GM12878 (cell line): ENCODE data around the gene PCDHB3. TPM values are rescaled to one million over a fixed set of nuclear protein-coding genes. Genes with fewer than 3 reads are reported as not detected.

Source experiments
- ATAC-seq: fragments of 200-7000 bp; cut with Tn5 transposase; 3 replicates; pipeline ENCODE4 v1.9.1; 2020; ENCODE audit warnings: mild to moderate bottlenecking, moderate library complexity
- BruUV-seq: library from RNA; stranded (reverse); fragments of 400-500 nt; replicated peaks from 2 replicates; lab custom pipeline; 2021; lab: Mats Ljungman, UMichigan
- CTCF ChIA-PET: fragments of 300-600 bp; sonication (Branson Sonifier 250); formaldehyde crosslinking; extraction: SDS; loops from one replicate; lab custom pipeline; 2021; ENCODE audit warnings: inconsistent platforms; lab: Yijun Ruan, JAX
- POLR2A ChIA-PET: fragments of 350-600 bp; formaldehyde crosslinking; extraction: SDS; loops from one replicate; lab custom pipeline; 2021; ENCODE audit warnings: inconsistent platforms; lab: Charles Lee
- RAD21 ChIA-PET: fragments of 300-600 bp; sonication (Branson Sonifier 250); formaldehyde crosslinking; loops from one replicate; lab custom pipeline; 2023; ENCODE audit warnings: antibody characterized with exemption; ENCODE audit not compliant: unreplicated experiment; lab: Charles Lee
- SMC1A ChIA-PET: fragments of 300-600 bp; sonication (Branson Sonifier 250); formaldehyde crosslinking; loops from one replicate; lab custom pipeline; 2023; ENCODE audit not compliant: unreplicated experiment, uncharacterized antibody; lab: Charles Lee
- DNase-seq: peaks from one replicate; pipeline ENCODE4 v3.0.0-alpha.2; 2011; ENCODE audit warnings: low read depth, low spot score
- FAIRE-seq: peaks from 3 replicates; lab custom pipeline; 2011; peaks lifted over from hg19 to GRCh38; lab: Jason Lieb, UNC
- H2AFZ ChIP-seq: 2 replicates; pipeline ENCODE4 v1.6.0; 2011; ENCODE audit warnings: low read depth, low read length, control low read depth; ENCODE audit not compliant: control insufficient read depth
- H3K27ac ChIP-seq: 2 replicates; pipeline ENCODE4 v1.5.1; 2011; ENCODE audit warnings: control low read depth; ENCODE audit not compliant: control insufficient read depth, insufficient read depth
- H3K27me3 ChIP-seq, 2 experiments: replicated peaks in 1 of 2; 2 replicates each; pipeline versions ENCODE4 v1.6.0 to v1.6.1; 2011; ENCODE audit warnings: low read length in 1 of 2; ENCODE audit not compliant: control insufficient read depth in 2 of 2, insufficient read depth in 2 of 2
- H3K36me3 ChIP-seq, 2 experiments: 2 replicates each; pipeline ENCODE4 v1.5.1; 2011; ENCODE audit warnings: low read length in 1 of 2; ENCODE audit not compliant: control insufficient read depth in 2 of 2, insufficient read depth in 2 of 2
- H3K4me1 ChIP-seq: 2 replicates; pipeline ENCODE4 v1.6.1; 2011; ENCODE audit warnings: mild to moderate bottlenecking, low read length, moderate library complexity, mixed read lengths; ENCODE audit not compliant: control insufficient read depth, insufficient read depth
- H3K4me2 ChIP-seq: 2 replicates; pipeline ENCODE4 v1.6.0; 2011; ENCODE audit warnings: control low read depth; ENCODE audit not compliant: control insufficient read depth, insufficient read depth
- H3K4me3 ChIP-seq: fragments of 200-600 bp; sonication (generic); 2 replicates; pipeline ENCODE4 v1.5.1; 2016
- H3K79me2 ChIP-seq: 2 replicates; pipeline ENCODE4 v1.6.0; 2011; ENCODE audit warnings: low read length; ENCODE audit not compliant: control insufficient read depth, insufficient read depth
- H3K9ac ChIP-seq: 2 replicates; pipeline ENCODE4 v1.8.0; 2011; ENCODE audit warnings: low read length, control low read depth, mixed read lengths; ENCODE audit not compliant: control insufficient read depth, insufficient read depth
- H3K9me3 ChIP-seq: replicated peaks from 3 replicates; pipeline ENCODE4 v1.5.1; 2011; ENCODE audit warnings: mild to moderate bottlenecking, low read length; ENCODE audit not compliant: control insufficient read depth, insufficient read depth
- H4K20me1 ChIP-seq: 2 replicates; pipeline ENCODE4 v1.6.0; 2011; ENCODE audit not compliant: control insufficient read depth, insufficient read depth
- ASH2L ChIP-seq: fragments of 300-600, 200-600 bp; sonication (generic); IDR thresholded peaks from 2 replicates; pipeline ENCODE4 v1.6.1; 2017; ENCODE audit warnings: low read depth, mild to moderate bottlenecking, borderline replicate concordance
- BCL3 ChIP-seq: IDR thresholded peaks from 2 replicates; pipeline ENCODE4 v1.6.1; 2011; ENCODE audit warnings: borderline replicate concordance, low read depth, mild to moderate bottlenecking, moderate library complexity, low read length; ENCODE audit not compliant: insufficient read depth, poor library complexity, severe bottlenecking
- CHD4 ChIP-seq: fragments of 200-600 bp; sonication (generic); IDR thresholded peaks from 2 replicates; pipeline ENCODE4 v1.6.1; 2016; ENCODE audit warnings: mild to moderate bottlenecking
- EP300 ChIP-seq, 2 experiments: fragments of 150-350 bp in 1 of 2; IDR thresholded peaks; 2 replicates each; pipeline ENCODE4 v1.6.1; 2011 to 2012; ENCODE audit warnings: low read depth in 2 of 2, low read length in 2 of 2, borderline replicate concordance in 1 of 2, improper control_type of control experiment in 1 of 2, inconsistent platforms in 1 of 2; ENCODE audit not compliant: control insufficient read depth in 1 of 2
- ESRRA ChIP-seq: IDR thresholded peaks from 2 replicates; pipeline ENCODE4 v1.6.1; 2012; ENCODE audit warnings: mild to moderate bottlenecking, low read length, improper control_type of control experiment
- ETV6 ChIP-seq, 2 experiments: fragments of 450-650 bp in 1 of 2; IDR thresholded peaks in 1 of 2; conservative IDR thresholded peaks in 1 of 2; 2 replicates each; pipeline ENCODE4 v1.6.1; 2014; ENCODE audit warnings: antibody characterized with exemption in 1 of 2, borderline replicate concordance in 1 of 2, low read depth in 1 of 2, mild to moderate bottlenecking in 1 of 2, moderate library complexity in 1 of 2
- IRF4 ChIP-seq: IDR thresholded peaks from 2 replicates; pipeline ENCODE4 v1.6.1; 2011; ENCODE audit warnings: low read depth, low read length
- MYB ChIP-seq: fragments of 150-350 bp; IDR thresholded peaks from 2 replicates; pipeline ENCODE4 v1.6.1; 2014; ENCODE audit warnings: mild to moderate bottlenecking, low read depth, low read length, borderline replicate concordance
- MYC ChIP-seq: IDR thresholded peaks from 2 replicates; pipeline ENCODE4 v1.6.1; 2011; ENCODE audit warnings: mild to moderate bottlenecking, low read length, moderate library complexity, inconsistent platforms; ENCODE audit not compliant: insufficient read depth, insufficient replicate concordance, insufficient read length, severe bottlenecking
- NR2F1 ChIP-seq: fragments of 450-650 bp; conservative IDR thresholded peaks from 2 replicates; pipeline ENCODE4 v1.6.1; 2017; ENCODE audit warnings: mild to moderate bottlenecking
- RAD51 ChIP-seq: fragments of 450-650 bp; IDR thresholded peaks from 2 replicates; pipeline ENCODE4 v1.6.1; 2016; ENCODE audit warnings: moderate library complexity, mild to moderate bottlenecking, inconsistent platforms
- RBBP5 ChIP-seq: fragments of 200-600 bp; sonication (generic); conservative IDR thresholded peaks from 2 replicates; pipeline ENCODE4 v1.6.1; 2016
- STAT3 ChIP-seq: IDR thresholded peaks from 2 replicates; pipeline ENCODE4 v1.6.1; 2011; ENCODE audit warnings: low read depth, low read length, improper control_type of control experiment
- TCF3 ChIP-seq: IDR thresholded peaks from 2 replicates; pipeline ENCODE4 v1.6.1; 2012; ENCODE audit warnings: low read depth, mild to moderate bottlenecking, low read length, borderline replicate concordance; ENCODE audit not compliant: insufficient read depth
- YBX1 ChIP-seq: fragments of 450-650 bp; IDR thresholded peaks from 2 replicates; pipeline ENCODE4 v1.6.1; 2016; ENCODE audit warnings: antibody characterized with exemption
- WGBS: methylation state at CpG from one replicate; pipeline ENCODE4 v1.1.6; 2016; ENCODE audit warnings: low lambda C conversion rate; ENCODE audit not compliant: insufficient replicate concordance, insufficient coverage; ENCODE audit errors: missing lambda C conversion rate; 5-methylcytosine and 5-hydroxymethylcytosine counted together
- in situ Hi-C: fragments of 300-500 bp; cut with MboI; formaldehyde crosslinking; loops from 9 replicates; pipeline ENCODE4 v1.14.3; 2018; ENCODE audit warnings: mixed read lengths
- intact Hi-C: fragments of 100-400 bp; cut with micrococcal nuclease; formaldehyde crosslinking; loops from one replicate; pipeline ENCODE4 v1.14.2; 2022; ENCODE audit not compliant: unreplicated experiment
- polyA plus RNA-seq, 11 experiments: library from polyadenylated mRNA; depleted of rRNA in 4 of 11; unstranded in 6 of 11; stranded (reverse) in 5 of 11; fragments of >200 nt; fragmentation: Nextera tagmentation in 4 of 11; fragmentation: Illumina TruSeq in 1 of 11; extraction: Ambion mirVana in 4 of 11; extraction: Trizol in 1 of 11; gene quantifications; 1 replicate in 1 of 11; 2 replicates in 10 of 11; pipeline versions ENCODE4 v1.2.1 to v1.2.3, GENCODE V29; 2011 to 2016; ENCODE audit warnings: inconsistent platforms in 2 of 11, missing spikeins in 2 of 11, low read depth in 1 of 11
- total RNA-seq, 4 experiments: library from RNA; depleted of rRNA in 3 of 4; stranded (reverse); fragments of >200 nt in 3 of 4; fragmentation: Illumina TruSeq in 1 of 4; extraction: Trizol in 1 of 4; gene quantifications; 2 replicates each; pipeline versions ENCODE4 v1.2.1 to v1.2.3, GENCODE V29; 2013 to 2021
- TF ChIP-seq, protein P1 (sequence below): fragments of 450-650 bp; IDR thresholded peaks from 2 replicates; pipeline ENCODE4 v1.6.1; 2017; ENCODE audit warnings: mild to moderate bottlenecking
- TF ChIP-seq, protein P2 (sequence below): fragments of 450-650 bp; IDR thresholded peaks from 2 replicates; pipeline ENCODE4 v1.6.1; 2016; ENCODE audit warnings: mild to moderate bottlenecking, moderate library complexity, borderline replicate concordance

Gene PCDHB3
- total and polyA plus RNA-seq, 10 of the 15 experiments (the other 5 are each of a cell fraction or from before 2014, with no cell fraction given): not detected

- FAIRE-seq: no peak
- no peak overlapping the region for H3K9ac ChIP-seq
- no peaks in the 10 kb centered on the region for H3K27me3 ChIP-seq
- H3K4me1 ChIP-seq: no peaks in the 10 kb centered on the region
- H3K4me2 ChIP-seq: no peak overlapping the region
- SMC1A ChIA-PET: no interaction called here
- H3K27ac ChIP-seq: no peak overlapping the region
- in situ Hi-C loops: no loop called here
- intact Hi-C loops: no loop called here
- 41% methylated on average over 2 of the region's 2 CpGs for WGBS
- ATAC-seq: no peak
- RAD21 ChIA-PET: no interaction called here
- BruUV-seq: no TSS peak
- no peaks in the 10 kb centered on the region for H4K20me1 ChIP-seq
- no peaks in the 10 kb centered on the region; the same call in 2 of the 3 replicates for H3K9me3 ChIP-seq
- TF ChIP-seq YBX1: no peak
- TF ChIP-seq, protein P1, sequence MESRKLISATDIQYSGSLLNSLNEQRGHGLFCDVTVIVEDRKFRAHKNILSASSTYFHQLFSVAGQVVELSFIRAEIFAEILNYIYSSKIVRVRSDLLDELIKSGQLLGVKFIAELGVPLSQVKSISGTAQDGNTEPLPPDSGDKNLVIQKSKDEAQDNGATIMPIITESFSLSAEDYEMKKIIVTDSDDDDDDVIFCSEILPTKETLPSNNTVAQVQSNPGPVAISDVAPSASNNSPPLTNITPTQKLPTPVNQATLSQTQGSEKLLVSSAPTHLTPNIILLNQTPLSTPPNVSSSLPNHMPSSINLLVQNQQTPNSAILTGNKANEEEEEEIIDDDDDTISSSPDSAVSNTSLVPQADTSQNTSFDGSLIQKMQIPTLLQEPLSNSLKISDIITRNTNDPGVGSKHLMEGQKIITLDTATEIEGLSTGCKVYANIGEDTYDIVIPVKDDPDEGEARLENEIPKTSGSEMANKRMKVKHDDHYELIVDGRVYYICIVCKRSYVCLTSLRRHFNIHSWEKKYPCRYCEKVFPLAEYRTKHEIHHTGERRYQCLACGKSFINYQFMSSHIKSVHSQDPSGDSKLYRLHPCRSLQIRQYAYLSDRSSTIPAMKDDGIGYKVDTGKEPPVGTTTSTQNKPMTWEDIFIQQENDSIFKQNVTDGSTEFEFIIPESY: no peak
- TF ChIP-seq NR2F1: no peak
- TF ChIP-seq ETV6 (conservative IDR thresholded peaks at IDR 0.05 in 1 of 2, IDR thresholded peaks at IDR 0.05 in 1 of 2; ENCODE audit: borderline replicate concordance in 1 of 2, low read depth in 1 of 2): no peak
- TF ChIP-seq EP300 (IDR thresholded peaks at IDR 0.05; ENCODE audit: borderline replicate concordance in 1 of 2, control insufficient read depth in 1 of 2, low read depth in 2 of 2, low read length in 2 of 2): no peak
- TF ChIP-seq IRF4: no peak
- no peak for TF ChIP-seq BCL3
- TF ChIP-seq ASH2L: no peak
- no peak for TF ChIP-seq MYC
- TF ChIP-seq STAT3: no peak
- TF ChIP-seq MYB: no peak
- TF ChIP-seq, protein P2, sequence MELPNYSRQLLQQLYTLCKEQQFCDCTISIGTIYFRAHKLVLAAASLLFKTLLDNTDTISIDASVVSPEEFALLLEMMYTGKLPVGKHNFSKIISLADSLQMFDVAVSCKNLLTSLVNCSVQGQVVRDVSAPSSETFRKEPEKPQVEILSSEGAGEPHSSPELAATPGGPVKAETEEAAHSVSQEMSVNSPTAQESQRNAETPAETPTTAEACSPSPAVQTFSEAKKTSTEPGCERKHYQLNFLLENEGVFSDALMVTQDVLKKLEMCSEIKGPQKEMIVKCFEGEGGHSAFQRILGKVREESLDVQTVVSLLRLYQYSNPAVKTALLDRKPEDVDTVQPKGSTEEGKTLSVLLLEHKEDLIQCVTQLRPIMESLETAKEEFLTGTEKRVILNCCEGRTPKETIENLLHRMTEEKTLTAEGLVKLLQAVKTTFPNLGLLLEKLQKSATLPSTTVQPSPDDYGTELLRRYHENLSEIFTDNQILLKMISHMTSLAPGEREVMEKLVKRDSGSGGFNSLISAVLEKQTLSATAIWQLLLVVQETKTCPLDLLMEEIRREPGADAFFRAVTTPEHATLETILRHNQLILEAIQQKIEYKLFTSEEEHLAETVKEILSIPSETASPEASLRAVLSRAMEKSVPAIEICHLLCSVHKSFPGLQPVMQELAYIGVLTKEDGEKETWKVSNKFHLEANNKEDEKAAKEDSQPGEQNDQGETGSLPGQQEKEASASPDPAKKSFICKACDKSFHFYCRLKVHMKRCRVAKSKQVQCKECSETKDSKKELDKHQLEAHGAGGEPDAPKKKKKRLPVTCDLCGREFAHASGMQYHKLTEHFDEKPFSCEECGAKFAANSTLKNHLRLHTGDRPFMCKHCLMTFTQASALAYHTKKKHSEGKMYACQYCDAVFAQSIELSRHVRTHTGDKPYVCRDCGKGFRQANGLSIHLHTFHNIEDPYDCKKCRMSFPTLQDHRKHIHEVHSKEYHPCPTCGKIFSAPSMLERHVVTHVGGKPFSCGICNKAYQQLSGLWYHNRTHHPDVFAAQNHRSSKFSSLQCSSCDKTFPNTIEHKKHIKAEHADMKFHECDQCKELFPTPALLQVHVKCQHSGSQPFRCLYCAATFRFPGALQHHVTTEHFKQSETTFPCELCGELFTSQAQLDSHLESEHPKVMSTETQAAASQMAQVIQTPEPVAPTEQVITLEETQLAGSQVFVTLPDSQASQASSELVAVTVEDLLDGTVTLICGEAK: no peak
- no peak for TF ChIP-seq TCF3
- no peak for TF ChIP-seq RBBP5
- TF ChIP-seq ESRRA: no peak
- TF ChIP-seq RAD51: no peak
- TF ChIP-seq CHD4: no peak
- H3K36me3 ChIP-seq: no peaks in the 10 kb centered on the region
- POLR2A ChIA-PET: no interaction called here
- DNase-seq: no peak
- no peaks in the 10 kb centered on the region for H3K79me2 ChIP-seq
- H2AFZ ChIP-seq: no peak overlapping the region
- H3K4me3 ChIP-seq: no peak overlapping the region
- CTCF ChIA-PET: interaction anchor here (1.3 kb wide), 1 partner anchor 17 kb away, joined by 5 read pairs; the partner anchor contains the start of gene PCDHB4
Measured at GRCh38 chr5:141105350-141105749, 5.1 kb downstream of the PCDHB3 start.
